ENCODE data around the gene RAB37. TPM values are rescaled to one million over a fixed set of nuclear protein-coding genes. Genes with fewer than 3 reads are reported as not detected.

The RAB37 gene
- total and polyA plus RNA-seq, 2 of the 8 experiments (the other 6 are each of a cell fraction or from before 2014, with no cell fraction given), result 5.5 to 6.1 TPM

- Histone ChIP-seq H3K9me3 (ENCODE audit: insufficient read depth in 2 of 2, low read depth in 1 of 2, low read length in 1 of 2) (no peaks in the 10 kb centered on the region), H2BK15ac (ENCODE audit: low read length) (no peak overlapping the region), H4K91ac (replicated peaks; ENCODE audit: insufficient read length, low read length) (no peak overlapping the region), H2BK120ac (replicated peaks; ENCODE audit: low read depth, low read length) (no peak overlapping the region), H4K8ac (ENCODE audit: extremely low read depth, insufficient read depth, low read length) (no peak overlapping the region), H4K20me1 (replicated peaks in 1 of 2; ENCODE audit: control insufficient read depth in 1 of 2, insufficient read depth in 2 of 2, low read length in 2 of 2) (no peaks in the 10 kb centered on the region), H3K4ac (replicated peaks; ENCODE audit: insufficient read length, low read depth, low read length) (no peak overlapping the region), H2BK5ac (ENCODE audit: low read depth, low read length) (no peak overlapping the region), H2BK20ac (ENCODE audit: low read length) (no peak overlapping the region), H3K23me2 (ENCODE audit: low read depth, low read length) (no peaks in the 10 kb centered on the region), H2BK12ac (ENCODE audit: low read depth, low read length) (no peak overlapping the region), H3K4me3 (ENCODE audit: extremely low read depth in 1 of 4, insufficient read depth in 2 of 4, low read depth in 3 of 4, low read length in 4 of 4) (no peak overlapping the region), H3K4me1 (replicated peaks in 1 of 4; ENCODE audit: control insufficient read depth in 3 of 4, insufficient read depth in 4 of 4, low read length in 3 of 4) (no peaks in the 10 kb centered on the region), H3K9ac (replicated peaks in 1 of 4; ENCODE audit: extremely low read depth in 1 of 4, low read depth in 3 of 4, low read length in 3 of 4) (no peak overlapping the region), H3K56ac (replicated peaks; ENCODE audit: insufficient read length, low read depth, low read length) (no peak overlapping the region), H3K79me1 (ENCODE audit: low read depth, low read length) (no peaks in the 10 kb centered on the region), H3K4me2 (ENCODE audit: insufficient read depth in 1 of 2, low read depth in 2 of 2, low read length in 2 of 2) (no peak overlapping the region), H4K5ac (ENCODE audit: insufficient read length, low read depth, low read length) (no peak overlapping the region), H3K36me3 (ENCODE audit: control insufficient read depth in 2 of 4, insufficient read depth in 4 of 4, low read length in 3 of 4) (no peaks in the 10 kb centered on the region), H3K23ac (ENCODE audit: insufficient read length) (no peak overlapping the region), H2AK5ac (ENCODE audit: low read depth, low read length) (no peak overlapping the region), H3K18ac (ENCODE audit: extremely low read depth, low read length) (no peak overlapping the region), H3K27ac (ENCODE audit: low read depth, low read length) (no peak overlapping the region), H2AFZ (ENCODE audit: low read length) (no peak overlapping the region), H3K27me3 (replicated peaks in 1 of 4; ENCODE audit: control insufficient read depth in 3 of 4, extremely low read depth in 1 of 4, insufficient read depth in 3 of 4, low read length in 3 of 4) (no peaks in the 10 kb centered on the region), H3K14ac (ENCODE audit: insufficient read length) (no peak overlapping the region), H3K79me2 (ENCODE audit: control insufficient read depth in 1 of 2, insufficient read depth in 2 of 2, low read length in 2 of 2) (no peaks in the 10 kb centered on the region)
- DNase-seq (ENCODE audit: low read depth in 1 of 2, low spot score in 2 of 2), result no peak
- no peak for FAIRE-seq
- ChIA-PET POLR2A (ENCODE audit: partially characterized antibody) (interaction anchor here (0.7 kb wide), 1 partner anchor 91 kb away, joined by 3 read pairs; no protein-coding TSS in a partner anchor), CTCF (ENCODE audit: partially characterized antibody) (interaction anchor here (0.9 to 1.8 kb wide), 7 partner anchors 22 to 100 kb away, joined by 3 to 8 read pairs (median 3); no protein-coding TSS in a partner anchor)
- TF ChIP-seq MAX (IDR thresholded peaks at IDR 0.05) (no peak), EGR1 (IDR thresholded peaks at IDR 0.05; ENCODE audit: borderline replicate concordance, low read depth, low read length) (no peak), SRF (IDR thresholded peaks at IDR 0.05; ENCODE audit: low read depth, low read length) (no peak), SIRT6 (IDR thresholded peaks at IDR 0.05; ENCODE audit: low read length) (no peak), ZNF274 (IDR thresholded peaks at IDR 0.05; ENCODE audit: borderline replicate concordance, extremely low read depth, low read length) (no peak), HDAC6 (IDR thresholded peaks at IDR 0.05; ENCODE audit: low read depth, low read length) (no peak), MAFK (IDR thresholded peaks at IDR 0.05; ENCODE audit: low read depth, low read length) (no peak), TBP (IDR thresholded peaks at IDR 0.05; ENCODE audit: low read depth, low read length) (no peak), CBX5 (IDR thresholded peaks at IDR 0.05; ENCODE audit: low read depth, low read length) (no peak), CEBPB (IDR thresholded peaks at IDR 0.05; ENCODE audit: low read depth, low read length) (no peak), BACH1 (IDR thresholded peaks at IDR 0.05; ENCODE audit: low read length) (no peak)
- 87% methylated on average over 9 of the region's 9 CpGs; no CpG with 5 or more reads in 1 of the 2 experiments for WGBS, 2 experiments (ENCODE audit: extremely low coverage in 1 of 2, insufficient coverage in 1 of 2, insufficient read length in 1 of 2, insufficient replicate concordance in 2 of 2, low coverage in 1 of 2, low lambda C conversion rate in 2 of 2, missing lambda C conversion rate in 1 of 2)
These were observed 34.8 kb upstream of the RAB37 start for GRCh38 chr17:74702116-74702871.

All from H1 (cell line).